SU-DHL-6 (cell line): ENCODE results near the gene MAPK8IP1.

Source experiments
- H2AFZ ChIP-seq: fragments of 200-600 bp; sonication (generic); 2 replicates; pipeline ENCODE4 v1.6.1; 2014; ENCODE audit warnings: low read depth, mild to moderate bottlenecking, moderate library complexity, mixed read lengths, antibody characterized with exemption, low read length; ENCODE audit not compliant: severe bottlenecking
- H3F3A ChIP-seq: fragments of 200-600 bp; shearing (Covaris generic); 2 replicates; pipeline ENCODE4 v1.6.0; 2016; ENCODE audit warnings: antibody characterized with exemption, mild to moderate bottlenecking; ENCODE audit not compliant: insufficient read depth
- H3K27ac ChIP-seq: fragments of 200-600 bp; sonication (generic); 2 replicates; pipeline ENCODE4 v1.5.1; 2016; ENCODE audit warnings: low read depth, mild to moderate bottlenecking, low read length, moderate library complexity, mixed read lengths
- H3K27me3 ChIP-seq: fragments of 200-600 bp; sonication (generic), shearing (Covaris generic); 2 replicates; pipeline ENCODE4 v1.6.0; 2014; ENCODE audit warnings: mild to moderate bottlenecking, low read length
- H3K36me3 ChIP-seq: fragments of 200-600 bp; sonication (generic); 2 replicates; pipeline ENCODE4 v1.6.1; 2014; ENCODE audit warnings: mild to moderate bottlenecking, low read length, mixed read lengths
- H3K4me2 ChIP-seq: fragments of 300-600, 200-600 bp; shearing (Covaris generic), sonication (generic); 2 replicates; pipeline ENCODE4 v1.6.0; 2014; ENCODE audit warnings: low read length, low read depth, mild to moderate bottlenecking; ENCODE audit not compliant: poor library complexity, severe bottlenecking
- H3K4me3 ChIP-seq: fragments of 200-600 bp; sonication (generic); 2 replicates; pipeline ENCODE4 v1.5.1; 2014; ENCODE audit warnings: antibody characterized with exemption, low read length, mild to moderate bottlenecking, mixed read lengths; ENCODE audit not compliant: insufficient read depth, poor library complexity, severe bottlenecking
- H3K79me2 ChIP-seq: fragments of 200-600 bp; sonication (generic); 2 replicates; pipeline ENCODE4 v1.6.1; 2014; ENCODE audit warnings: mild to moderate bottlenecking, low read length, moderate library complexity; ENCODE audit not compliant: insufficient read depth
- H3K9ac ChIP-seq: fragments of 200-600 bp; sonication (generic); 2 replicates; pipeline ENCODE4 v1.7.0; 2014; ENCODE audit warnings: mild to moderate bottlenecking, low read length
- H3K9me2 ChIP-seq: fragments of 200-600 bp; sonication (generic); replicated peaks from 2 replicates; pipeline ENCODE4 v1.6.1; 2014; ENCODE audit warnings: low read length; ENCODE audit not compliant: insufficient read depth
- H3K9me3 ChIP-seq: fragments of 200-600 bp; sonication (generic); 2 replicates; pipeline ENCODE4 v1.6.1; 2014; ENCODE audit warnings: low read length, mixed read lengths; ENCODE audit not compliant: insufficient read depth
- H4K20me1 ChIP-seq: fragments of 200-600 bp; sonication (generic); 2 replicates; pipeline ENCODE4 v1.6.1; 2014; ENCODE audit warnings: low read depth, mild to moderate bottlenecking, antibody characterized with exemption, low read length, moderate library complexity, mixed read lengths
- CTCF ChIP-seq: fragments of 200-600 bp; sonication (generic); IDR thresholded peaks from one replicate; pipeline ENCODE4 v1.5.1; 2017; ENCODE audit warnings: antibody characterized with exemption, mild to moderate bottlenecking, low read length, moderate library complexity; ENCODE audit not compliant: insufficient read depth, poor library complexity, severe bottlenecking
- EZH2phosphoT487 ChIP-seq: fragments of 200-600 bp; sonication (generic), shearing (Covaris generic); conservative IDR thresholded peaks from 2 replicates; pipeline ENCODE4 v1.6.1; 2018; ENCODE audit warnings: mild to moderate bottlenecking, antibody characterized with exemption, low read length, moderate library complexity, mixed read lengths

MAPK8IP1 gene

GRCh38 chr11:45949992-45950407 lies 64.5 kb downstream of the MAPK8IP1 start:
- Histone ChIP-seq H3K36me3 (peaks cover 9% of the 10 kb centered on the region; the same call in 1 of the 2 replicates), H3F3A (no peaks in the 10 kb centered on the region), H3K9me2 (no peaks in the 10 kb centered on the region), H3K79me2 (no peaks in the 10 kb centered on the region), H4K20me1 (no peaks in the 10 kb centered on the region), H3K9ac (no peak overlapping the region), H3K4me3 (no peak overlapping the region), H3K9me3 (no peaks in the 10 kb centered on the region), H3K27me3 (no peaks in the 10 kb centered on the region), H3K4me2 (no peak overlapping the region), H2AFZ (no peak overlapping the region), H3K27ac (no peak overlapping the region)
- TF ChIP-seq CTCF, result no peak
- no peak for TF ChIP-seq EZH2phosphoT487
